DMS 273 treated with DMSO at 0.1 percent for 48 hours (cell line): ENCODE measurements around the gene NHSL2.

Experiments
- DNase-seq: peaks from one replicate; lab custom pipeline; 2025; lab: John Stamatoyannopoulos, UW

Gene NHSL2

DNA sequence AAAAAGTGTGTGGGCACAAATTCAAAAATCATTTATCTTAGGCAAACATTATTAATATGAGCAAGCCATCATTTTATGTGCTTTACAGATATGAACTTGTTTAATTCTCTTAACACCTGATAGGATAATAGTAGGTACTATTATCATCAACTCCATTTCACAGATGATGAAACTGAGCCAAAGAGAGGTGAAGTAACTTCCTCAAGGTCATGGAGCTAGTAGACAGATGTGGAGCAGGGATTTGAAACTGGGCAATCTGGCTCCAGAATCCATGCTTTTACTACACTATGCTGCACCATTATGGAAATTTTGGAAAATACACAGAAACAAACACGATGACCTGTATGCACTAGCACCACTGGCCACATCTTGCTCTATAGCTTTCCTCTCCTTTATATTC lies 269.9 kb downstream of the NHSL2 start:
- no peak for DNase-seq

DNA sequence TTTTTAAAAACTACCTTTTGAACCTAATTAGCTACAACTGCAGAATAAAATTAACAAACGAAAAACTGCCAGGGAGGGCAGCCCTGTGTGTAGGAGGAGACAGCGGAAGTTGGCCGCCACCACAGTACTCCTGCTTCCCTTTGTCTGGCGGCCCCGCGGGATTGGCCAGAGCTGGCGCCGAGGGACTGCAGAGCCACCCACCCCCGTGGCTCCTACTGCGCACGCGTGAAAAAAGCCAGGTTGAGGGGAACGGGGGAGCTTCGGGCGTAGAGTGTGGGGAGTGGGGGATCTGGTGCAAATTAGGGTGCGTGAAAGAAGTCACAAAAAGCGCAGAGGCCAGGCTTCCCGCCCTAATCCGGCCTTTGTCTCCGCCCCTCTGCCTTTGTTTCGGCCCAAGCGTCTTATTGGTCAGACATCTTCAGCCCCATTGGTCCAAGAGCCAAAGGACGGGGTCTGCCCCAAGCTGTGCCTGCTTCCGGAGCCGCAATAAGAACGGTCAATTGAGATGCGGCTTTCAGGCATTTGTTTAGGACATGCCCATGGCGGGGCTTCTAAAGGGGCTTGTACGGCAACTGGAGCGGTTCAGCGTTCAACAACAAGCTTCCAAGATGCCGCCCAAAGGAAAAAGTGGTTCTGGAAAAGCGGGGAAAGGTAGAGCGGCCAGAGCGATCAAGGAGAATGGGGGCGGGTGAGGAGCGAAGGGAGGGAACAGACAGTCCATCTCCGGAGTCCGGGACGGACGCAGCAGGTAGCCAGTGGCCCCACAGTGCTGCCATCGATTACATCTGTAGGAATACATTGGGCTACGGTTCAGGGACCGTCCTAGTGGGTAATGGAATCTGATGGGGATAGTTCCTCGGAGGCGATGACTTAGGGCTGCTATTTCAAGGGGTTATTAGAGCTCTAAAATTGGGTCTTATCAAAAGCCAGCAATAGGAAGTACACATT lies 270.8 kb downstream of the NHSL2 start, which contains the start of gene PIN4:
TSS of gene PIN4 (plus strand) at position 580 of the 948 bp plus-strand sequence. CDS start at position 609, 29 bp downstream.
- peak; percentile 96 for DNase-seq

DNA sequence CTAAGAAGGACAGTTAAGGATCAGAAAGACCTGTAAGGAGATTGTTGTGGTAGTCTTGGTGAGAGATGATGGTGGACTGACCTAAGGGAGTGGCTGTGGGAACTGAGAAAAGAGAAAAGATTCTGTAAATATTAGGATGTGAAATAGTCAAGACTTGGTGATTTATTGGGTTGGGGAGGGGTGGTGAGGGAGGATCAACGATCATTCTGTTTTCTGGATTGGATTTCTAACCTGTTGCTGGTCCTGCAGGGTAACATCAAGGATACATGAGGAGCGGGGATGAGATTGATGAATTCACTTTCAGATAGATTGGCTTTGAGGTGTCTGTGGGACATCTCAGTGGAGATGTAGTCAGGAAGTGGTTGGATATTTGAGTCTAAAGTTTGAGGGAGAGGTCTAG lies 272.3 kb downstream of the NHSL2 start:
- no peak for DNase-seq

DNA sequence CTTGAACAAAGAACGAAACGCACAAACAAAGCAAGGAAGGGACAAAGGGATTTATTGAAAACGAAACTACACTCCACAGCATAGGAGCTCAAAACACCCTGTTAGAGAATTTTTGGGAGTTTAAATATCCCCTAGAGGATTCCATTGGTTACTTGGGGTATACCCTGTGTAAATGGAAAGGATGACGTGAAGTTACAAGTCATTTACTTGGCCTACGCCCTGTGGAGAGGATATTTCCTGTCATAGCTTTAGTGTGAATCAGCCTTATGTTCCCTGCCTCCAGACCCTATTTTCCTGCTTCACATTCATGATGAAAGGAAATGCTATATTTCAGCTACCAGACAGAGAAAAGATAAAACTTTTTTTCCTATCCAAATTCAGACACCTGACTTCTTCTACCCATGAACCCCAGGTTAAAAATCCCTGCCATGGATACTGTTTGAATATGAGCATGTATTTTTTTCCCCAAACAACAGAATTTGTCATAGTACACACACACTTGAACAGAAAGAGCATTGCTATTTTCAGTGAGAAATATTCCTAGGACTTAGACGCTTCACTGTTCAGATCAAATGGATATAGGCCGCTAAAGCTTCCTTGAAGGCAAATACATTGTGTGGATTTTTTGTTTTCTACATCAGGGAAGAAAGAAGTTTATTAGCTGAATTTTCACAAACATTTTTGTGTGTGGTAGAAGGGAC lies 291.3 kb downstream of the NHSL2 start:
- DNase-seq: no peak
